ENCODE data around the gene RABEPK. TPM values are rescaled to one million over a fixed set of nuclear protein-coding genes. Genes with fewer than 3 reads are reported as not detected.

The RABEPK gene
- total and polyA plus RNA-seq, 8 donors = 11.2 to 32.6 (median 16.2) TPM

- H3K27ac ChIP-seq = no peak overlapping the region
- H3K9me3 ChIP-seq = no peaks in the 10 kb centered on the region
- peaks cover 0 to 6% (median 5%) of the 10 kb centered on the region in 4 donors for H3K36me3 ChIP-seq
- no peak for DNase-seq
- peaks cover 5 to 45% (median 15%) of the 10 kb centered on the region in 4 donors for H3K4me1 ChIP-seq
- intact Hi-C loops (cut with DNase I; ENCODE audit: low total_unique reads) = no loop called here
- WGBS, 5 donors = 64 to 78% (median 73%) methylated on average over 4 of the region's 4 CpGs
- H3K4me3 ChIP-seq = no peak overlapping the region
- no peaks in the 10 kb centered on the region for H3K27me3 ChIP-seq
- TF ChIP-seq POLR2A (IDR thresholded peaks at IDR 0.05) (no peak), POLR2AphosphoS5 (IDR thresholded peaks at IDR 0.05) (no peak), EP300 (IDR thresholded peaks at IDR 0.05) (no peak), CTCF (IDR thresholded peaks at IDR 0.05) (no peak)
Observed at GRCh38 chr9:125280945-125281344, 80.6 kb downstream of the RABEPK start.

Small RNAs within 50 kb of the gene (small RNA-seq; reads per million reads assigned to genes)
- gene AL354710.1 = 0 reads per million in 4 donors

Other genes starting within 250 kb of the RABEPK start
- gene SCAI, start 57.0 kb upstream of the RABEPK start, total RNA-seq = 10 to 100 TPM in 3 of 5 donors, 1 to 10 TPM in 2; 1.2 to 21.0 (median 11.7) TPM
- under 1 TPM; 0.46 to 0.83 (median 0.50) TPM for gene SCAI, start 57.0 kb upstream of the RABEPK start, polyA plus RNA-seq
- gene PPP6C, start 10.7 kb upstream of the RABEPK start, total RNA-seq = 10 to 100 TPM in 4 of 5 donors, 1 to 10 TPM in 1; 4.6 to 62.0 (median 28.8) TPM
- 10 to 100 TPM; 19.0 to 32.2 (median 20.9) TPM for gene PPP6C, start 10.7 kb upstream of the RABEPK start, polyA plus RNA-seq
- 100 to 1,000 TPM in 3 of 5 donors, 10 to 100 TPM in 2; 40.8 to 142 (median 137) TPM for gene HSPA5, start 40.8 kb downstream of the RABEPK start, total RNA-seq
- 10 to 100 TPM; 21.5 to 99.3 (median 61.0) TPM for gene HSPA5, start 40.8 kb downstream of the RABEPK start, polyA plus RNA-seq
- 100 to 1,000 TPM in 2 of 5 donors, 10 to 100 TPM in 3; 25.1 to 140 (median 42.6) TPM for gene GAPVD1, start 61.3 kb downstream of the RABEPK start, total RNA-seq
- 1 to 10 TPM; 3.9 to 5.0 (median 4.5) TPM for gene GAPVD1, start 61.3 kb downstream of the RABEPK start, polyA plus RNA-seq

Measured in stomach (tissue), 9 donors.